GM23248 (cell line): Measurements from ENCODE around the gene RECQL. TPM values are rescaled to one million over a fixed set of nuclear protein-coding genes. Genes with fewer than 3 reads are reported as not detected.
"Not testable (repeated sequence)": the region's sequence is repeated elsewhere in the genome, so short reads cannot be mapped to it uniquely, and the experiment has no call there.

Source experiments
- DNase-seq: peaks from one replicate; pipeline ENCODE4 v3.0.0-alpha.2; 2015
- H2AFZ ChIP-seq: fragments of 200-600 bp; sonication (generic); 2 replicates; pipeline ENCODE4 v1.6.1; 2016; ENCODE audit warnings: antibody characterized with exemption
- H3F3A ChIP-seq: fragments of 200-600 bp; sonication (generic); 2 replicates; pipeline ENCODE4 v1.6.1; 2016; ENCODE audit warnings: mild to moderate bottlenecking, antibody characterized with exemption, mixed run types; ENCODE audit not compliant: insufficient read depth
- H3K27ac ChIP-seq: fragments of 200-600 bp; sonication (generic); 2 replicates; pipeline ENCODE4 v1.5.1; 2016; ENCODE audit warnings: mild to moderate bottlenecking
- H3K27me3 ChIP-seq: fragments of 200-600 bp; sonication (generic); replicated peaks from 2 replicates; pipeline ENCODE4 v1.6.1; 2016; ENCODE audit warnings: mild to moderate bottlenecking; ENCODE audit not compliant: insufficient read depth
- H3K36me3 ChIP-seq: fragments of 200-600 bp; sonication (generic); 2 replicates; pipeline ENCODE4 v1.6.1; 2016; ENCODE audit warnings: low read depth, mild to moderate bottlenecking
- H3K4me1 ChIP-seq: fragments of 200-600 bp; sonication (generic); 2 replicates; pipeline ENCODE4 v1.6.1; 2016; ENCODE audit warnings: mild to moderate bottlenecking; ENCODE audit not compliant: insufficient read depth
- H3K4me2 ChIP-seq: fragments of 200-600 bp; sonication (generic); one replicate; pipeline ENCODE4 v1.6.1; 2016; ENCODE audit warnings: mild to moderate bottlenecking; ENCODE audit not compliant: unreplicated experiment
- H3K4me3 ChIP-seq: fragments of 200-600 bp; sonication (generic); 2 replicates; pipeline ENCODE4 v1.5.1; 2016; ENCODE audit warnings: mild to moderate bottlenecking
- H3K79me2 ChIP-seq: fragments of 200-600 bp; sonication (generic); 2 replicates; pipeline ENCODE4 v1.6.1; 2016; ENCODE audit warnings: mild to moderate bottlenecking; ENCODE audit not compliant: insufficient read depth
- H3K9ac ChIP-seq: fragments of 200-600 bp; sonication (generic); 2 replicates; pipeline ENCODE4 v1.6.1; 2016; ENCODE audit warnings: mild to moderate bottlenecking
- H3K9me2 ChIP-seq: fragments of 200-600 bp; sonication (generic); 2 replicates; pipeline ENCODE4 v1.6.1; 2016; ENCODE audit warnings: mixed run types, mild to moderate bottlenecking, moderate library complexity; ENCODE audit not compliant: insufficient read depth
- H3K9me3 ChIP-seq: fragments of 200-600 bp; sonication (generic); one replicate; pipeline ENCODE4 v1.6.1; 2017; ENCODE audit warnings: low read depth
- H4K20me1 ChIP-seq: fragments of 200-600 bp; sonication (generic); 2 replicates; pipeline ENCODE4 v1.6.0; 2016; ENCODE audit not compliant: insufficient read depth
- EZH2 ChIP-seq: fragments of 200-600 bp; sonication (generic); IDR thresholded peaks from 2 replicates; pipeline ENCODE4 v1.6.1; 2018; ENCODE audit warnings: antibody characterized with exemption, mild to moderate bottlenecking; ENCODE audit not compliant: insufficient read depth, poor library complexity, severe bottlenecking
- EZH2phosphoT487 ChIP-seq: fragments of 200-600 bp; sonication (generic); IDR thresholded peaks from 2 replicates; pipeline ENCODE4 v1.6.1; 2018; ENCODE audit warnings: antibody characterized with exemption, moderate library complexity, mild to moderate bottlenecking, low read depth; ENCODE audit not compliant: insufficient read depth
- WGBS, 2 experiments: methylation state at CpG; one replicate each; pipeline ENCODE4 v1.1.6; 2015 to 2017; ENCODE audit warnings: low lambda C conversion rate in 2 of 2, low coverage in 1 of 2; ENCODE audit errors: missing lambda C conversion rate in 2 of 2; 5-methylcytosine and 5-hydroxymethylcytosine counted together
- in situ Hi-C: fragments of 300-500 bp; cut with MboI; formaldehyde crosslinking; loops from 2 replicates; pipeline ENCODE4 v1.15.0; 2020
- polyA plus RNA-seq: library from polyadenylated mRNA; unstranded; fragments of >200 nt; fragmentation: Nextera tagmentation; extraction: Ambion mirVana; gene quantifications from 2 replicates; pipeline ENCODE4 v1.2.1, GENCODE V29; 2016
- total RNA-seq: library from RNA; depleted of rRNA; stranded (reverse); fragments of >200 nt; shearing (Covaris generic); gene quantifications from 2 replicates; pipeline ENCODE4 v1.2.3, GENCODE V29; 2014

RECQL gene
- total and polyA plus RNA-seq, 2 experiments from 2014 or later, result 80.3 to 102 TPM

- H4K20me1 ChIP-seq, result no peaks in the 10 kb centered on the region
- no peak overlapping the region for H2AFZ ChIP-seq
- in situ Hi-C loops, result no loop called here
- WGBS, 2 experiments, result 49 to 56% methylated on average over 2 of the region's 2 CpGs
- H3K79me2 ChIP-seq, result peaks cover 23% of the 10 kb centered on the region
- H3K27ac ChIP-seq, result no peak overlapping the region
- no peak overlapping the region for H3K4me3 ChIP-seq
- DNase-seq, result no peak
- no peak overlapping the region for H3K9ac ChIP-seq
- H3K9me3 ChIP-seq, result no peaks in the 10 kb centered on the region
- peaks cover 6% of the 10 kb centered on the region; the same call in 1 of the 2 replicates for H3F3A ChIP-seq
- TF ChIP-seq EZH2phosphoT487, result no peak
- TF ChIP-seq EZH2, result no peak
- no peaks in the 10 kb centered on the region for H3K9me2 ChIP-seq
- H3K36me3 ChIP-seq, result no peaks in the 10 kb centered on the region
- peaks cover 9% of the 10 kb centered on the region; the same call in 1 of the 2 replicates for H3K4me1 ChIP-seq
- no peak overlapping the region for H3K4me2 ChIP-seq
- H3K27me3 ChIP-seq, result no peaks in the 10 kb centered on the region
Measured at GRCh38 chr12:21434699-21435098, 66.7 kb downstream of the RECQL start.

DNA sequence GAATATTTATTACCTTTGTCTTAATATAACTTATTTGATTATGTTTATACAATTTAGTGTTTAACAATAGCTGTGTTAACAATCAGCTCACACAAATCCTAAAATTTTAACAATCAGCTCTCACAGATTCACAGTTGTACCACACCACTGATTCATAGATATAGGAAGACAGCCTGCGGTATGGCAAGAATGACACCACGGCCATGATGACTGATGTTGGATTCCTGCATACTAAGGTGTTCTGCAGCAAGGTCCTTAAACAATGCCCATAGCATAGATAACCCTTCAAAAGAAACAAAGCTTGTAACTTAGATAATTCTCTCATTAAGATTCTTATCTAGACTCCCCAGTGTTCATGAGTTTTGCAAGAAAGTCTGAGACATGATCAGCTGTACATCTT, 67.9 kb downstream of the RECQL start:
- TF ChIP-seq EZH2phosphoT487, result no peak
- no peak for TF ChIP-seq EZH2

GRCh38 chr12:21429994-21430393, 71.4 kb downstream of the RECQL start:
- no peaks in the 10 kb centered on the region for H3K9me3 ChIP-seq

More for the DNA sequence above, 67.9 kb downstream of the RECQL start:
- 82 to 91% methylated on average over 2 of the region's 2 CpGs for WGBS, 2 experiments
- no peak for DNase-seq
- H3K4me1 ChIP-seq, result peaks cover 5% of the 10 kb centered on the region; the same call in 1 of the 2 replicates
- H4K20me1 ChIP-seq, result no peaks in the 10 kb centered on the region
- H3K9ac ChIP-seq, result no peak overlapping the region
- peaks cover 11% of the 10 kb centered on the region for H3K79me2 ChIP-seq
- in situ Hi-C loops, result no loop called here
- no peaks in the 10 kb centered on the region for H3K9me3 ChIP-seq
- no peaks in the 10 kb centered on the region for H3K9me2 ChIP-seq
- H2AFZ ChIP-seq, result no peak overlapping the region
- H3K27ac ChIP-seq, result no peak overlapping the region
- peaks cover 6% of the 10 kb centered on the region; the same call in 1 of the 2 replicates for H3F3A ChIP-seq
- H3K4me2 ChIP-seq, result no peak overlapping the region
- H3K36me3 ChIP-seq, result no peaks in the 10 kb centered on the region
- no peak overlapping the region for H3K4me3 ChIP-seq
- H3K27me3 ChIP-seq, result no peaks in the 10 kb centered on the region

GRCh38 chr12:21428241-21428640, 73.2 kb downstream of the RECQL start:
- Histone ChIP-seq H3K9me2 (no peaks in the 10 kb centered on the region), H3K4me3 (no peak overlapping the region), H3K9me3 (no peaks in the 10 kb centered on the region), H3K27ac (no peak overlapping the region), H3K4me1 (no peaks in the 10 kb centered on the region; the same call in 1 of the 2 replicates), H3K9ac (no peak overlapping the region), H3K4me2 (no peak overlapping the region), H3K27me3 (0 out of 2 replicates have a peak, but pooled peaks cover 7% of the 10 kb centered on the region), H4K20me1 (no peaks in the 10 kb centered on the region), H3K36me3 (no peaks in the 10 kb centered on the region), H3K79me2 (no peaks in the 10 kb centered on the region), H2AFZ (0 out of 2 replicates have a peak overlapping the region, but pooled peaks have one; percentile 6), H3F3A (no peaks in the 10 kb centered on the region)
- TF ChIP-seq EZH2phosphoT487, result no peak
- TF ChIP-seq EZH2, result no peak
- DNase-seq, result peak; percentile 8
- in situ Hi-C loops, result no loop called here
- 71 to 72% methylated on average over 4 of the region's 4 CpGs for WGBS, 2 experiments

More at GRCh38 chr12:21429994-21430393, 71.4 kb downstream of the RECQL start:
- Histone ChIP-seq H3K4me1 (no peaks in the 10 kb centered on the region; the same call in 1 of the 2 replicates), H3F3A (no peaks in the 10 kb centered on the region), H3K9me2 (no peaks in the 10 kb centered on the region), H3K27me3 (0 out of 2 replicates have a peak, but pooled peaks cover 7% of the 10 kb centered on the region), H3K9ac (no peak overlapping the region), H3K36me3 (no peaks in the 10 kb centered on the region), H3K4me2 (no peak overlapping the region), H3K79me2 (no peaks in the 10 kb centered on the region), H3K4me3 (no peak overlapping the region), H4K20me1 (no peaks in the 10 kb centered on the region), H3K27ac (no peak overlapping the region), H2AFZ (no peak overlapping the region)
- 32 to 42% methylated on average over 4 of the region's 4 CpGs for WGBS, 2 experiments
- TF ChIP-seq EZH2 (no peak), EZH2phosphoT487 (no peak)
- no peak for DNase-seq
- in situ Hi-C loops, result no loop called here

DNA sequence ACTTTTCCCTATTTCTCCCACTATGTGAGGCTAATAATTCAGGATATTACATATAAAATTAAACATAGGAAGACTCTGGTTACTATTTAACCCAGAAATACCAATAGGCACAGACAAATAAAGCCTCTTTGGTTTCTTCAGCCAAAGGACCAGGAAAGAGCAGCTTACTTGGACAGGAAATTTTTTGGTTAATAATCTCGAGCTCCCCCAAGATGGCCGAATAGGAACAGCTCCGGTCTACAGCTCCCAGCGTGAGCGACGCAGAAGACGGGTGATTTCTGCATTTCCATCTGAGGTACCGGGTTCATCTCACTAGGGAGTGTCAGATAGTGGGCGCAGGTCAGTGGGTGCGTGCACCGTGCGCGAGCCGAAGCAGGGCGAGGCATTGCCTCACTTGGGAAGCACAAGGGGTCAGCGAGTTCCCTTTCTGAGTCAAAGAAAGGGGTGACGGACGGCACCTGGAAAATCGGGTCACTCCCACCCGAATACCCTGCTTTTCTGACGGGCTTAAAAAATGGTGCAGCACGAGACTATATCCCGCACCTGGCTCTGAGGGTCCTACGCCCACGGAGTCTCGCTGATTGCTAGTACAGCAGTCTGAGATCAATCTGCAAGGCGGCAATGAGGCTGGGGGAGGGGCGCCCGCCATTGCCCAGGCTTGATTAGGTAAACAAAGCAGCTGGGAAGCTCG, 82.3 kb downstream of the RECQL start:
- H3K9me2 ChIP-seq, H3K27me3 ChIP-seq, H3K4me1 ChIP-seq, H3K36me3 ChIP-seq, H4K20me1 ChIP-seq, H3K4me2 ChIP-seq, H3K4me3 ChIP-seq, H3K79me2 ChIP-seq, H3K27ac ChIP-seq, in situ Hi-C loops, H3K9me3 ChIP-seq, H3K9ac ChIP-seq, DNase-seq, H2AFZ ChIP-seq, H3F3A ChIP-seq: not testable (repeated sequence)
- 64 to 73% methylated on average over 30 of the region's 30 CpGs for WGBS, 2 experiments
